Measurements from ENCODE around the gene KRTAP9-7. TPM values are rescaled to one million over a fixed set of nuclear protein-coding genes. Genes with fewer than 3 reads are reported as not detected.
"Not testable (repeated sequence)": the region's sequence is repeated elsewhere in the genome, so short reads cannot be mapped to it uniquely, and the experiment has no call there.

The KRTAP9-7 gene
- total and polyA plus RNA-seq, 2 experiments from 2014 or later, result not detected

GRCh38 chr17:41237116-41237515 is 38.4 kb upstream of the KRTAP9-7 start:
- not testable (repeated sequence) for H4K20me1 ChIP-seq (ENCODE audit: insufficient read depth, poor library complexity, severe bottlenecking); H3K4me2 ChIP-seq; H3K4me1 ChIP-seq (ENCODE audit: insufficient read depth); H3K9me2 ChIP-seq (replicated peaks; ENCODE audit: insufficient read depth); H3K4me3 ChIP-seq; H3K27ac ChIP-seq; H3K36me3 ChIP-seq (replicated peaks; ENCODE audit: insufficient read depth, low read depth); H2AFZ ChIP-seq; H3K9me3 ChIP-seq (ENCODE audit: low read depth); DNase-seq (ENCODE audit: low spot score); H3K79me2 ChIP-seq
- WGBS (ENCODE audit: low lambda C conversion rate, missing lambda C conversion rate), result 81% methylated on average over 4 of the region's 4 CpGs
- H3K27me3 ChIP-seq, result peaks cover 17% of the 10 kb centered on the region

GRCh38 chr17:41237949-41238437 is 37.5 kb upstream of the KRTAP9-7 start, which contains the start of gene KRTAP9-8:
KRTAP9-8 (plus strand) TSS chr17:41237999; CDS start chr17:41238052, 53 bp downstream.
- not testable (repeated sequence) for H3K36me3 ChIP-seq (replicated peaks; ENCODE audit: insufficient read depth, low read depth); H3K9me2 ChIP-seq (replicated peaks; ENCODE audit: insufficient read depth); H2AFZ ChIP-seq; H3K4me3 ChIP-seq; H3K9me3 ChIP-seq (ENCODE audit: low read depth); DNase-seq (ENCODE audit: low spot score); H3K27ac ChIP-seq; H3K79me2 ChIP-seq; H3K4me1 ChIP-seq (ENCODE audit: insufficient read depth); H3K4me2 ChIP-seq; H4K20me1 ChIP-seq (ENCODE audit: insufficient read depth, poor library complexity, severe bottlenecking)
- H3K27me3 ChIP-seq, result peaks cover 13% of the 10 kb centered on the region
- WGBS (ENCODE audit: low lambda C conversion rate, missing lambda C conversion rate), result 45% methylated on average over 3 of the region's 3 CpGs

GRCh38 chr17:41246995-41247787 is 28.3 kb upstream of the KRTAP9-7 start:
- WGBS (ENCODE audit: low lambda C conversion rate, missing lambda C conversion rate), result no CpG with 5 or more reads among the region's 2 CpGs
- H4K20me1 ChIP-seq (ENCODE audit: insufficient read depth, poor library complexity, severe bottlenecking); H3K4me2 ChIP-seq; H3K4me1 ChIP-seq (ENCODE audit: insufficient read depth); DNase-seq (ENCODE audit: low spot score); H3K36me3 ChIP-seq (replicated peaks; ENCODE audit: insufficient read depth, low read depth); H3K79me2 ChIP-seq; H3K4me3 ChIP-seq; H3K9me3 ChIP-seq (ENCODE audit: low read depth); H2AFZ ChIP-seq; H3K27ac ChIP-seq; H3K9me2 ChIP-seq (replicated peaks; ENCODE audit: insufficient read depth): not testable (repeated sequence)
- peaks cover 12% of the 10 kb centered on the region for H3K27me3 ChIP-seq

- H3K4me1 ChIP-seq (ENCODE audit: insufficient read depth); H3K9me2 ChIP-seq (replicated peaks; ENCODE audit: insufficient read depth); H4K20me1 ChIP-seq (ENCODE audit: insufficient read depth, poor library complexity, severe bottlenecking); H3K9me3 ChIP-seq (ENCODE audit: low read depth); H2AFZ ChIP-seq; H3K36me3 ChIP-seq (replicated peaks; ENCODE audit: insufficient read depth, low read depth); H3K4me2 ChIP-seq; H3K4me3 ChIP-seq; DNase-seq (ENCODE audit: low spot score); H3K79me2 ChIP-seq; H3K27ac ChIP-seq: not testable (repeated sequence)
- 82% methylated on average over 1 of the region's 2 CpGs for WGBS (ENCODE audit: low lambda C conversion rate, missing lambda C conversion rate)
- peaks cover 29% of the 10 kb centered on the region for H3K27me3 ChIP-seq
These were observed 25.8 kb upstream of the KRTAP9-7 start, which contains the start of gene KRTAP9-4 for GRCh38 chr17:41249637-41250240. KRTAP9-4 (plus strand) TSS chr17:41249687; CDS start chr17:41249721, 34 bp downstream.

- no peak for TF ChIP-seq CTCF (IDR thresholded peaks at IDR 0.05; ENCODE audit: poor library complexity)
- no peak for TF ChIP-seq EZH2phosphoT487 (IDR thresholded peaks at IDR 0.05; ENCODE audit: low read depth, severe bottlenecking, unreplicated experiment)
- TF ChIP-seq EZH2 (IDR thresholded peaks at IDR 0.05; ENCODE audit: borderline replicate concordance), result no peak
- Histone ChIP-seq H2AFZ (no peak overlapping the region), H4K20me1 (ENCODE audit: insufficient read depth, poor library complexity, severe bottlenecking) (no peaks in the 10 kb centered on the region), H3K27ac (no peak overlapping the region), H3K4me1 (ENCODE audit: insufficient read depth) (no peaks in the 10 kb centered on the region), H3K9me3 (ENCODE audit: low read depth) (no peaks in the 10 kb centered on the region), H3K36me3 (replicated peaks; ENCODE audit: insufficient read depth, low read depth) (no peaks in the 10 kb centered on the region), H3K4me3 (no peak overlapping the region), H3K79me2 (no peaks in the 10 kb centered on the region), H3K27me3 (peaks cover 30% of the 10 kb centered on the region), H3K9me2 (replicated peaks; ENCODE audit: insufficient read depth) (no peaks in the 10 kb centered on the region), H3K4me2 (no peak overlapping the region)
- 87% methylated on average over 1 of the region's 1 CpG for WGBS (ENCODE audit: low lambda C conversion rate, missing lambda C conversion rate)
- DNase-seq (ENCODE audit: low spot score), result no peak
These were observed 24.2 kb upstream of the KRTAP9-7 start for GRCh38 chr17:41251261-41251660.
